K562 (cell line): ENCODE measurements around the gene PI4KA. TPM values are rescaled to one million over a fixed set of nuclear protein-coding genes. Genes with fewer than 3 reads are reported as not detected.
A peak's percentile ranks its signal among the peaks of the same experiment; 100 is the strongest.
"Not testable (repeated sequence)": the region's sequence is repeated elsewhere in the genome, so short reads cannot be mapped to it uniquely, and the experiment has no call there.

Experiments used
- ATAC-seq: fragments of 200-7000 bp; cut with Tn5 transposase; 3 replicates; pipeline ENCODE4 v1.9.1; 2020; ENCODE audit warnings: moderate library complexity
- BruUV-seq: library from RNA; stranded (reverse); fragments of 400-500 nt; replicated peaks from 2 replicates; lab custom pipeline; 2021; lab: Mats Ljungman, UMichigan
- CTCF ChIA-PET: fragments of 300-600 bp; formaldehyde crosslinking; extraction: SDS; loops from one replicate; lab custom pipeline; 2021; ENCODE audit warnings: low intra/inter-chr PET ratio; lab: Yijun Ruan, JAX
- POLR2A ChIA-PET: fragments of 300-600, 350-650 bp; sonication (Branson Sonifier 250); formaldehyde crosslinking; extraction: SDS; loops from one replicate; lab custom pipeline; 2021; ENCODE audit warnings: antibody characterized with exemption, inconsistent platforms; lab: Yijun Ruan, JAX
- DNase-seq, 4 experiments: peaks; one replicate each; pipeline versions ENCODE4 v3.0.0 to v3.0.0-alpha.2; 2011 to 2018; ENCODE audit warnings: low spot score in 3 of 4, mixed read lengths in 3 of 4; ENCODE audit errors: extremely low read depth in 1 of 4
- FAIRE-seq: peaks from 2 replicates; lab custom pipeline; 2011; peaks lifted over from hg19 to GRCh38; lab: Jason Lieb, UNC
- H2AFZ ChIP-seq: 2 replicates; pipeline ENCODE4 v1.6.0; 2011; ENCODE audit warnings: low read depth, low read length, control low read depth, inconsistent platforms
- H3K27ac ChIP-seq: fragments of 200-600 bp; 3 replicates; pipeline ENCODE4 v1.8.0; 2011; ENCODE audit warnings: low read depth, mild to moderate bottlenecking, control low read depth, inconsistent platforms, low read length, moderate library complexity, mixed read lengths; ENCODE audit errors: extremely low read depth
- H3K27me3 ChIP-seq, 2 experiments: fragments of 300-600 bp in 1 of 2; 2 replicates in 1 of 2; 3 replicates in 1 of 2; pipeline versions ENCODE4 v1.6.0 to v1.8.0; 2011; ENCODE audit warnings: inconsistent platforms in 2 of 2, low read length in 2 of 2, mild to moderate bottlenecking in 1 of 2, mixed read lengths in 1 of 2, moderate library complexity in 1 of 2; ENCODE audit not compliant: control insufficient read depth in 2 of 2, insufficient read depth in 2 of 2
- H3K36me3 ChIP-seq: fragments of 300-600 bp; 3 replicates; pipeline ENCODE4 v1.8.0; 2011; ENCODE audit warnings: mild to moderate bottlenecking, low read length, inconsistent platforms; ENCODE audit not compliant: control insufficient read depth, insufficient read depth
- H3K4me1 ChIP-seq, 2 experiments: fragments of 200-600 bp in 1 of 2; replicated peaks in 1 of 2; 2 replicates in 1 of 2; 3 replicates in 1 of 2; pipeline versions ENCODE4 v1.5.1 to v1.8.0; 2011; ENCODE audit warnings: inconsistent platforms in 2 of 2, low read length in 2 of 2, mild to moderate bottlenecking in 1 of 2, mixed read lengths in 1 of 2, moderate library complexity in 1 of 2; ENCODE audit not compliant: control insufficient read depth in 2 of 2, insufficient read depth in 2 of 2
- H3K4me2 ChIP-seq: 2 replicates; pipeline ENCODE4 v1.6.1; 2011; ENCODE audit warnings: low read length, control low read depth, inconsistent platforms, mixed read lengths; ENCODE audit not compliant: insufficient read depth
- H3K4me3 ChIP-seq: fragments of 200-600 bp; sonication (generic), shearing (Covaris generic); 2 replicates; pipeline ENCODE4 v1.5.1; 2016; ENCODE audit warnings: control low read depth, inconsistent platforms
- H3K79me2 ChIP-seq: fragments of 200-600 bp; 3 replicates; pipeline ENCODE4 v1.8.0; 2011; ENCODE audit warnings: low read length, inconsistent platforms; ENCODE audit not compliant: control insufficient read depth, insufficient read depth
- H3K9ac ChIP-seq, 2 experiments: 2 replicates each; pipeline versions ENCODE4 v1.6.0 to v1.6.1; 2011; ENCODE audit warnings: low read depth in 2 of 2, low read length in 2 of 2, control low read depth in 1 of 2, inconsistent platforms in 1 of 2, mild to moderate bottlenecking in 1 of 2, mixed read lengths in 1 of 2; ENCODE audit not compliant: insufficient read depth in 1 of 2
- H3K9me1 ChIP-seq: one replicate; pipeline ENCODE4 v1.6.0; 2011; ENCODE audit warnings: inconsistent platforms, mild to moderate bottlenecking, low read length, moderate library complexity; ENCODE audit not compliant: control insufficient read depth, insufficient read depth
- H3K9me3 ChIP-seq: replicated peaks from 2 replicates; pipeline ENCODE4 v1.5.1; 2011; ENCODE audit warnings: low read depth, low read length, inconsistent platforms; ENCODE audit not compliant: control insufficient read depth, insufficient read depth
- H4K20me1 ChIP-seq: replicated peaks from 2 replicates; pipeline ENCODE4 v1.6.1; 2011; ENCODE audit warnings: low read length, inconsistent platforms, mixed read lengths; ENCODE audit not compliant: control insufficient read depth, insufficient read depth
- ATF2 ChIP-seq: sonication (generic); formaldehyde crosslinking; IDR thresholded peaks from 2 replicates; pipeline ENCODE4 v1.8.1; 2022; ENCODE audit warnings: missing genetic modification reagents
- CEBPG ChIP-seq, 3 experiments: fragments of 200-800 bp in 1 of 3; sonication (Bioruptor generic) in 1 of 3; sonication (generic) in 1 of 3; formaldehyde crosslinking in 1 of 3; IDR thresholded peaks in 2 of 3; conservative IDR thresholded peaks in 1 of 3; 2 replicates each; pipeline versions ENCODE4 v1.6.1 to v1.8.0; 2016 to 2022; ENCODE audit warnings: missing compliant biosample characterization in 2 of 3, missing genetic modification characterization in 2 of 3, mild to moderate bottlenecking in 1 of 3, missing genetic modification reagents in 1 of 3
- FOXA3 ChIP-seq, 2 experiments: fragments of 450-650 bp in 1 of 2; sonication (generic) in 1 of 2; formaldehyde crosslinking; IDR thresholded peaks in 1 of 2; conservative IDR thresholded peaks in 1 of 2; 2 replicates each; pipeline versions ENCODE4 v1.4.0 to v1.8.0; 2020 to 2022; ENCODE audit warnings: mild to moderate bottlenecking in 2 of 2, missing genetic modification reagents in 1 of 2
- IRF2 ChIP-seq: sonication (generic); formaldehyde crosslinking; IDR thresholded peaks from 2 replicates; pipeline ENCODE4 v1.8.1; 2022; ENCODE audit warnings: mild to moderate bottlenecking, missing genetic modification reagents
- JUN ChIP-seq, 2 experiments: sonication (generic) in 1 of 2; formaldehyde crosslinking in 1 of 2; IDR thresholded peaks; 2 replicates each; pipeline versions ENCODE4 v1.6.1 to v1.8.0; 2012 to 2022; ENCODE audit warnings: borderline replicate concordance in 2 of 2, mild to moderate bottlenecking in 2 of 2, improper control_type of control experiment in 1 of 2, low read depth in 1 of 2, low read length in 1 of 2, missing genetic modification reagents in 1 of 2
- POLR2A ChIP-seq: fragments of 450-650 bp; conservative IDR thresholded peaks from 2 replicates; pipeline ENCODE4 v1.6.1; 2016
- TEAD1 ChIP-seq, 2 experiments: fragments of 450-650 bp in 1 of 2; sonication (generic) in 1 of 2; formaldehyde crosslinking; IDR thresholded peaks; 2 replicates each; pipeline versions ENCODE4 v1.4.0 to v1.8.0; 2020 to 2022; ENCODE audit warnings: mild to moderate bottlenecking in 2 of 2, missing genetic modification reagents in 1 of 2
- TEAD4 ChIP-seq, 2 experiments: sonication (generic) in 1 of 2; formaldehyde crosslinking in 1 of 2; IDR thresholded peaks; 2 replicates each; pipeline versions ENCODE4 v1.6.1 to v1.8.0; 2012 to 2022; ENCODE audit warnings: borderline replicate concordance in 1 of 2, inconsistent platforms in 1 of 2, low read length in 1 of 2, mild to moderate bottlenecking in 1 of 2, missing genetic modification reagents in 1 of 2
- USF1 ChIP-seq: sonication (generic); formaldehyde crosslinking; IDR thresholded peaks from 2 replicates; pipeline ENCODE4 v1.9.0; 2022; ENCODE audit warnings: mild to moderate bottlenecking, missing genetic modification reagents
- ZBTB1 ChIP-seq: sonication (generic); formaldehyde crosslinking; IDR thresholded peaks from 2 replicates; pipeline ENCODE4 v1.8.1; 2023; ENCODE audit warnings: missing genetic modification reagents, low read depth, mild to moderate bottlenecking, borderline replicate concordance
- ZNF282 ChIP-seq: sonication (generic); formaldehyde crosslinking; IDR thresholded peaks from 2 replicates; pipeline ENCODE4 v1.8.1; 2023; ENCODE audit warnings: missing genetic modification reagents
- ZNF511 ChIP-seq: sonication (generic); formaldehyde crosslinking; IDR thresholded peaks from 2 replicates; pipeline ENCODE4 v1.8.0; 2022; ENCODE audit warnings: mild to moderate bottlenecking, missing genetic modification reagents
- WGBS: fragments of 100-300 bp; shearing (Covaris generic); methylation state at CpG from one replicate; pipeline ENCODE4 v1.1.6; 2016; ENCODE audit warnings: low coverage, mixed read lengths; ENCODE audit not compliant: insufficient coverage; ENCODE audit errors: missing lambda C conversion rate; 5-methylcytosine and 5-hydroxymethylcytosine counted together
- in situ Hi-C: fragments of 300-500 bp; cut with MboI; formaldehyde crosslinking; loops from 4 replicates; pipeline ENCODE4 v1.15.0; 2018; ENCODE audit warnings: inconsistent platforms, mixed read lengths
- intact Hi-C: fragments of 100-400 bp; cut with micrococcal nuclease; formaldehyde crosslinking; loops from 2 replicates; pipeline ENCODE4 v1.14.2; 2022
- polyA plus RNA-seq, 8 experiments: library from polyadenylated mRNA; depleted of rRNA in 4 of 8; stranded (reverse) in 5 of 8; unstranded in 3 of 8; fragments of >200 nt; fragmentation: Nextera tagmentation in 2 of 8; fragmentation: Illumina TruSeq in 1 of 8; extraction: Ambion mirVana in 2 of 8; extraction: Trizol in 1 of 8; gene quantifications; 2 replicates each; pipeline versions ENCODE4 v1.2.1 to v1.2.3, GENCODE V29; 2011 to 2014; ENCODE audit warnings: inconsistent platforms in 1 of 8, missing spikeins in 1 of 8
- total RNA-seq, 7 experiments: library from RNA; depleted of rRNA in 6 of 7; stranded (reverse); fragments of >200 nt in 6 of 7; fragmentation: Illumina TruSeq in 2 of 7; extraction: Trizol in 2 of 7; gene quantifications; 2 replicates each; pipeline versions ENCODE4 v1.2.1 to v1.2.3, GENCODE V29; 2011 to 2021; ENCODE audit warnings: low replicate concordance in 1 of 7
- TF ChIP-seq, protein P1 (sequence below): sonication (generic); formaldehyde crosslinking; IDR thresholded peaks from 2 replicates; pipeline ENCODE4 v1.9.0; 2022; ENCODE audit warnings: mild to moderate bottlenecking, missing genetic modification reagents

The PI4KA gene
- total and polyA plus RNA-seq, 9 of the 15 experiments (the other 6 are each of a cell fraction or from before 2014, with no cell fraction given), result 7.3 to 187 (median 84.7) TPM

- H3K9me1 ChIP-seq; H2AFZ ChIP-seq; DNase-seq; H3K4me1 ChIP-seq; H3K79me2 ChIP-seq; ATAC-seq; intact Hi-C loops; H3K27ac ChIP-seq; H3K4me3 ChIP-seq; H4K20me1 ChIP-seq; BruUV-seq; H3K9ac ChIP-seq; H3K4me2 ChIP-seq; H3K9me3 ChIP-seq; FAIRE-seq; H3K27me3 ChIP-seq; in situ Hi-C loops; CTCF ChIA-PET; TF ChIP-seq CEBPG (tag; conservative IDR thresholded peaks at IDR 0.05 in 1 of 2, IDR thresholded peaks at IDR 0.05 in 1 of 2); TEAD4 (IDR thresholded peaks at IDR 0.05; ENCODE audit: low read length); JUN (IDR thresholded peaks at IDR 0.05; ENCODE audit: borderline replicate concordance, low read depth, low read length): not testable (repeated sequence)
- 93% methylated on average over 8 of the region's 8 CpGs for WGBS
- POLR2A ChIA-PET, result interaction anchor here (1.1 to 13.8 kb wide), 9 partner anchors 13 to 47 kb away, joined by 3 to 172 read pairs (median 5); no protein-coding TSS in a partner anchor
- peaks cover 70% of the 10 kb centered on the region for H3K36me3 ChIP-seq
- TF ChIP-seq CEBPG (CRISPR knock-in tag; IDR thresholded peaks at IDR 0.05) (peak; percentile 55), POLR2A (0 out of 2 replicates have a peak, but pooled peaks have one; percentile 16), USF1 (CRISPR knock-in tag) (peak; percentile 54), TEAD1 (CRISPR knock-in tag; IDR thresholded peaks at IDR 0.05) (peak in 1 of 2 experiments; percentile 49; a peak in 1 of 4 replicates), ZNF282 (peak; percentile 92; the same call in 1 of the 2 replicates), TEAD4 (CRISPR knock-in tag; IDR thresholded peaks at IDR 0.05; ENCODE audit: borderline replicate concordance) (peak; percentile 90; the same call in 1 of the 2 replicates), FOXA3 (CRISPR knock-in tag; conservative IDR thresholded peaks at IDR 0.05 in 1 of 2, IDR thresholded peaks at IDR 0.05 in 1 of 2) (0 out of 4 replicates have a peak, but pooled peaks of 1 of the 2 experiments have one; percentile 20), ATF2 (peak; percentile 29; the same call in 1 of the 2 replicates), ZNF511 (peak; percentile 90; the same call in 1 of the 2 replicates), JUN (CRISPR knock-in tag; IDR thresholded peaks at IDR 0.05; ENCODE audit: borderline replicate concordance) (0 out of 2 replicates have a peak, but pooled peaks have one; percentile 54), IRF2 (CRISPR knock-in tag) (0 out of 2 replicates have a peak, but pooled peaks have one; percentile 26), ZBTB1 (CRISPR knock-in tag) (0 out of 2 replicates have a peak, but pooled peaks have one; percentile 29)
- TF ChIP-seq, protein P1, sequence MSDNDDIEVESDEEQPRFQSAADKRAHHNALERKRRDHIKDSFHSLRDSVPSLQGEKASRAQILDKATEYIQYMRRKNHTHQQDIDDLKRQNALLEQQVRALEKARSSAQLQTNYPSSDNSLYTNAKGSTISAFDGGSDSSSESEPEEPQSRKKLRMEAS, result peak; percentile 58; the same call in 1 of the 2 replicates
Measured at GRCh38 chr22:20821717-20822239, 36.8 kb downstream of the PI4KA start.
